SH-SY5Y (cell line): ENCODE data around the gene MAPK1IP1L.

Source experiments
- GATA2 ChIP-seq: IDR thresholded peaks from 2 replicates; pipeline ENCODE4 v1.6.1; 2011; ENCODE audit warnings: mild to moderate bottlenecking, low read depth, low read length
- GATA3 ChIP-seq: IDR thresholded peaks from 2 replicates; pipeline ENCODE4 v1.6.1; 2011; ENCODE audit warnings: low read depth, mild to moderate bottlenecking, low read length, moderate library complexity

Gene MAPK1IP1L

DNA sequence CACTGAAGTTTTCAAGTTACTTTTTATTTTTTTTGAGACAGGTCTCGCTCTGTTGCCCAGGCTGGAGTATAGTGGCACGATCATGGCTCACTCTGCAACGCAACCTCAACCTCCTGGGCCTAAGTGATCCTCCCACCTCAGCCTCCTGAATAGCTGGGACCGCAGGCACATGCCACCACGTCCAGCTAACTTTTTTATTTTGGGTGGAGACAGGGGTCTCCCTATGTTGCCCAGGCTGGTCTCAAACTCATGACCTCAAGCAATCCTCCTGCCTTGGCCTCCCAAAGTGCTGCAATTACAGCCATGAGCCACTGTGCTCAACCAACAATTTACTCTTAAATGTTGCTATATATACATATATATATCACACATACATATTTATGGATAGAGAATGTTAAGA is 50.3 kb downstream of the MAPK1IP1L start:
- TF ChIP-seq GATA3 = no peak
- TF ChIP-seq GATA2 = no peak

- TF ChIP-seq GATA3 (no peak), GATA2 (no peak)
These were observed 50.7 kb downstream of the MAPK1IP1L start for GRCh38 chr14:55102141-55102621.

- TF ChIP-seq GATA2 (no peak), GATA3 (no peak)
These were observed 51.7 kb downstream of the MAPK1IP1L start for GRCh38 chr14:55103005-55103640.

- no peak for TF ChIP-seq GATA2
- TF ChIP-seq GATA3 = no peak
These were observed 52.8 kb downstream of the MAPK1IP1L start for GRCh38 chr14:55103971-55104954.

DNA sequence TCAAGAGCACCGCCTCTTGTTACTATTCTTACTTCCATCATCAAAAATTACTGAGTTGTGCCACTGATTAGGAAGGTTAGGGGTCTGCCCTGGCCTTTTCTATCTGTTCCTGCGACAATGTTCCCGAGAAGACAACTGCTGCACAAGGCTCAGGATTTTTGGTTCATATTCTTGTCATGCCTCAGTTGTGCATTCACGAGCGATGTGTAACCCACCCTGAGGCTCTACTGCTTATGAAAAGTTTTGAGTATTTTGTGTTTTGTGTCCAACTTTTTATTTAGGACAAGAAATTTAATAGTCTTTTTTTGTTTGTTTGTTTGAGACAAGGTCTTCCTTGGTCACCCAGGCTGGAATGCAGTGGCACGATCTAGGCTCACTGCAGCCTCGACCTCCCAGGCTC is 54.5 kb downstream of the MAPK1IP1L start:
- TF ChIP-seq GATA3 = no peak

GRCh38 chr14:55107766-55108554 is 56.5 kb downstream of the MAPK1IP1L start:
- no peak for TF ChIP-seq GATA2
- no peak for TF ChIP-seq GATA3

GRCh38 chr14:55109836-55110235 is 58.4 kb downstream of the MAPK1IP1L start:
- TF ChIP-seq GATA2 (no peak), GATA3 (no peak)

- TF ChIP-seq GATA2 = no peak
- no peak for TF ChIP-seq GATA3
These were observed 59.8 kb downstream of the MAPK1IP1L start for GRCh38 chr14:55111122-55111708.

DNA sequence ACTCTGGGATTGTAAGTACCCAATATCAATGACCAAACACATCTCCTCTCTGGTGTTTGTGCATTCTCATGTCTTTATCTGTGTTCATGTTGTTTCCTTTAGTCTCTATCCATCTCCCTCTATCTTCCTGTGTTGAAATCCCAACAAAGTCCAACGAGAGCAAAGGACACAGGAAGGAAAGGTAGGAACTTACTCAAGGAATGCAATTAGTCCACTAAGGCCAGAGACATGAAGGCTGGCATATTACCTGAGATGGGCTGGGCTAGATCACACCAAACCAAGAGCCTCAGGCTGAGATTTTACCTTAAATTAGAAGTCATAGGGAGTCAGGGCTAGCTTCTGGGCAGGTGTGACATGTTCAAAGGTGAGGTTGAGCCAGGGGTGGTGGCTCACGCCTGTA is 63.3 kb downstream of the MAPK1IP1L start:
- TF ChIP-seq GATA3 = no peak
- no peak for TF ChIP-seq GATA2

- TF ChIP-seq GATA2 (no peak), GATA3 (no peak)
These were observed 64.0 kb downstream of the MAPK1IP1L start for GRCh38 chr14:55115460-55115859.

DNA sequence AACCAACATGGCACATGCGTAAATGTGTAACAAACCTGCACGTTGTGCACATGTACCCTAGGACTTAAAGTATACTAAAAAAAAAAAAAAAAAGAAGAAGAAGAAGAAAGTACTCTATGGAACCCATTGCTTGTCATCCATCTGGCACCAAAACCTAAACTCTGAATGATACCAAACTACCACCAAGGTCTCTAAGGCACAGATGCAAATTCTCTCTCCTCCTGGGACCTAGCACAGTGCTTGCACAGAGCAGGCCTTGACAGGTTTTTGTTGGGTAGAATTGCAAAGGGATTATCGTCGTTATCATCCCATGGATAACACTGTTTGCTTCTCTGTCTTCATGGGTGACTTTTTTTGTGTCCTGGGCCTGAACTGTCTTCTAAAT is 64.4 kb downstream of the MAPK1IP1L start:
- TF ChIP-seq GATA3 (no peak), GATA2 (no peak)

DNA sequence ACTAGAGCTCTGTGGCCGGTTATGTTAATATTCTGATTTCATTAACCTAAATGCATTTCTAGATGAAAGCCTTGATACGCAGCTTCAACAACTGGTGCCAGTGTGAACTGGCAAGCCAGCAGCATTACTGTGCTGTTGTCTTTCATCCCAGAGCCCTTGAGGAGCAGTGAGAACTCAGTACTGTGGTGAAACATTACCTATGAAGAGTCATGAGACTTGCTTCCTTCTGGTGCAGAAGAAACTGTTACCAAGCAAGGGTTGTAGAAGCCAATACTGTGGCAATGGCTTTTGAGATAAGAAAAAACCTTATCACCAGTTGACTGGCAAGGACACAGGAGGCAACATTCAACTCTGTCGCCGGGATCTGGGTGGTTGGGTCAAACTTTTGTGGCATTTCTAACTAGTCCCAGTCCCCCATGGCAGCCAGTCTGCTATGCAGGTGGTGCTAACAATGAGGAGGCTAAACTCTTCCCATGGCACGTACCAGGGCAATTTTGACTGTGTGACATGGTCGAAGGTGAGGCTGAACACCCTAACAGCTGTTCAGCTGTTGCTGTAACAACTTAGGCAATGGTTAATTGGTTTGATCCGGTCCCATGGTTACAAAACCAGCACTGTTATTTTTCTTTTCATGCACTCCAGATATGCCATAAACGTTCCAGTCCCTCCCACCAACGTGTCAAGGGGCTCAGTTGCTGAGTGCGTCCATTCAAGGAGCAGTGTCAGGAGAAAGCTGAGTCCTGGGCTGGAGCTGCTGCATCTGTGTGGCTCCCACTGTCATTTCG is 65.0 kb downstream of the MAPK1IP1L start:
- TF ChIP-seq GATA2 (peak; percentile 72), GATA3 (peak; percentile 55)
